Neuron (in vitro differentiated cells): ENCODE data around the gene ERC1.
"Not testable (repeated sequence)": the region's sequence is repeated elsewhere in the genome, so short reads cannot be mapped to it uniquely, and the experiment has no call there.

Experiments
- H2AFZ ChIP-seq: one replicate; pipeline ENCODE4 v1.6.1; 2013; ENCODE audit warnings: low read depth, mild to moderate bottlenecking, inconsistent platforms, low read length, moderate library complexity
- H3K27me3 ChIP-seq: one replicate; pipeline ENCODE4 v1.6.1; 2013; ENCODE audit warnings: low read length; ENCODE audit not compliant: insufficient read depth
- H3K36me3 ChIP-seq: one replicate; pipeline ENCODE4 v1.6.1; 2013; ENCODE audit warnings: low read length; ENCODE audit not compliant: insufficient read depth
- H3K4me1 ChIP-seq: one replicate; pipeline ENCODE4 v1.6.1; 2013; ENCODE audit warnings: low read length; ENCODE audit not compliant: insufficient read depth
- H3K4me3 ChIP-seq: 2 replicates; pipeline ENCODE4 v1.5.1; 2013; ENCODE audit warnings: mild to moderate bottlenecking, low read length, moderate library complexity
- H3K9me3 ChIP-seq: one replicate; pipeline ENCODE4 v1.6.1; 2013; ENCODE audit warnings: low read length

Gene ERC1

DNA sequence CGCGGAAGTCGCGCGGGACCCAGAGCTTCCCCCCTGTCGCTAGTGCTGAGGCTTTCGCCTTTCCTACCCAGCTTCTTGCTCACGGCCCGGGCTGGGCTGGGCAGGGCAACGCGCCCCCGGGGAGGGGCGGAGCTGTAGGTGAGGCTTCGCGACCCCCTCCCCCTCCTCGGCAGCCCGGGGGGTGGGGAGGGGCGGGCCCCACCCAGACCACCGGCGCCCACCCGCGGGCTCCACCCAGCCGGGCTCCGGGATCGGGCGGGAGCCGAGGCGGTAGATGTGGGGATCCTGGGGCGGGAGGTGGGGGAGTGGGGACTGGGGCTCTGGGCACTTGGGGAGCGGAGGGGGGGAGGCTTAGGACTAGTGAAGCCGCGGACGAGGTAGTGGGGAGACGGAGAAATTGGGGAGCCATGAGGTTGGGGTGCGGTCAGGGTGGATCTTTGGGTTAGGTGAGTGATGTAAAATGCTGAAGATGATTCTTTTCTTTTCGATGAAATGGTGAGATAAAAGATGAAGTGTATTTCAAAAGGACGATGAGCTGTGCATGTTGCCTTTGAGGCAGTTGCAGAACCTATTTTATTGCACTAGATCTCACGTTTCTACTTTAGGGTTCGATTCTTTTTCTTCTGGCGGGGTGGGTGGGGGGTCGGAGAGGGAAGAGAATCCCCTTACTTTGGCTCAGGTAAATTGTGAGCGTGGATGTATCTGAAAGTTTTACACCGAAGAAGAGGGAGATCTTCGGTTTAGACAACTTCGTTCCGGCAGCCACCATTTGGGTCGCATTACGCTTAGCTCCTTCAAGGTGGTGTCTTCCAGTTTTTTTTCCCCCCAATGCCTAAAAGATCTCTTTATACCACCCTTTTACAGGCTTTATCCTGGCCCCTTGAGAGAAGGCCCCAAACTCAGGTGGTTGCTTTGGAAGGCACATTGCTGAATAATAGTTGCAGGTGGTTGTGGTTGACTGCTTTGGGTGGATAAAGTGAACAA lies 619 bp downstream of the ERC1 start:
- Histone ChIP-seq H3K9me3 (no peaks in the 10 kb centered on the region), H3K4me1 (peaks cover 25% of the 10 kb centered on the region), H2AFZ (peak overlapping the region; percentile 75), H3K4me3 (peak overlapping the region; percentile 74), H3K36me3 (no peaks in the 10 kb centered on the region), H3K27me3 (no peaks in the 10 kb centered on the region)

DNA sequence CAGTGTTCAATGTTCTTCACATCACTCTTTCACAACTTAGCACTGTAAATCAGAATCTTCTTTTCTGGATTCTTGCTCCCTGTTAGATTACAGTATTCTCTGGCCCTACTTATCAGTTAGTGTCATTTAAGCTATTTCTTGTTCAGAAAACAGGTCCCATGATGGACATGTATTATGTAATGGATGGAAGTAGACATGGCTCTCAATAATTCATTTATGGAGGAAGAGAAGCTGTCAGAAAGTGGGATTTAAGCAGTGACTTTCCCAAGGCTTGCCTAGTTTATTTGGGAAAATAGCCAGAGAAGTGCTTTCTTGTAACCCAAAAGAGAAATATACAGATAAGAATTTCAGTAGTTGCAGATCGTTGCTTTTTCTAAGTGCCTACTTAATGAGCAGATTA lies 1.6 kb downstream of the ERC1 start:
- peak overlapping the region; percentile 74 for H3K4me3 ChIP-seq
- peaks cover 25% of the 10 kb centered on the region for H3K4me1 ChIP-seq
- H3K9me3 ChIP-seq = no peaks in the 10 kb centered on the region
- no peak overlapping the region for H2AFZ ChIP-seq
- no peaks in the 10 kb centered on the region for H3K36me3 ChIP-seq
- H3K27me3 ChIP-seq = no peaks in the 10 kb centered on the region

DNA sequence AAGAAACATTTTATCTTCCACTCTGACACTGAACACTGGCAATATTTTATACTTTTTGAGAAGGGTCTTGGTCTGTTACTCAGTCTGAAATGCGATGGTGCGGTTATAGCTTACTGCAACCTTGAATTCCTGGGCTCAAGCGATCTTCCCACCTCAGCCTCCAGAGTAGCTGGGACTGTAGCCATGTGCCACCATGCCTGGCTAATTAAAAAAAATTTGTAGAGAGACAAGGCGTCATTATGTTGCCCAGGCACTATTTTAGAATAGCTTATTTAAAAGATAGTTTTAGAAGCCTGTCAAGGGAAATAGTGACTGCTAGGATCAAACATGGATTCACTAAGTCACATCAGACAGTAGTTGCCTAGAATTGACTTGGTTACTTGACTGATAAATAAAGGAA lies 5.9 kb downstream of the ERC1 start:
- Histone ChIP-seq H3K9me3 (no peaks in the 10 kb centered on the region), H3K27me3 (no peaks in the 10 kb centered on the region), H2AFZ (no peak overlapping the region), H3K4me1 (peaks cover 10% of the 10 kb centered on the region), H3K4me3 (no peak overlapping the region), H3K36me3 (peaks cover 3% of the 10 kb centered on the region)

DNA sequence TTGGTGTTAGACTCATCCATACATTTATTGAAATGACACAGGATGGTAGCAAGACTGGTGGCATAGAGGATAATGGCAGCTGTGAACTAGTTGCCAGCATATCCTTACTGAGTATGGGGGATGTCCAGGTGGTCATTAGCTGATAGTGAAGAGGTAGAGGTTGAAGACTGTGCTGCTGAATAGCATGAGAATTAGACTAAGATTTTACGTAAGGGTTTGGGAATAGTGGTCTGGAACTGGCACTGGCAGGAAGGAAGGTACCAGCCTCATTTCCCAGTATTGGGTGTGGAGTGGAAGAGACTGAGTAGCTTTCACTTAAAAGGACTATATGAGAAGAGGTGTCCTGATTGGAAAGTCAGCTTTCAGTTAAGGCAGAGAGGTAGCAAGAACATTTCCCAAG lies 6.5 kb downstream of the ERC1 start:
- Histone ChIP-seq H3K9me3 (no peaks in the 10 kb centered on the region), H2AFZ (no peak overlapping the region), H3K4me1 (peaks cover 3% of the 10 kb centered on the region), H3K4me3 (no peak overlapping the region), H3K36me3 (peaks cover 3% of the 10 kb centered on the region), H3K27me3 (no peaks in the 10 kb centered on the region)

DNA sequence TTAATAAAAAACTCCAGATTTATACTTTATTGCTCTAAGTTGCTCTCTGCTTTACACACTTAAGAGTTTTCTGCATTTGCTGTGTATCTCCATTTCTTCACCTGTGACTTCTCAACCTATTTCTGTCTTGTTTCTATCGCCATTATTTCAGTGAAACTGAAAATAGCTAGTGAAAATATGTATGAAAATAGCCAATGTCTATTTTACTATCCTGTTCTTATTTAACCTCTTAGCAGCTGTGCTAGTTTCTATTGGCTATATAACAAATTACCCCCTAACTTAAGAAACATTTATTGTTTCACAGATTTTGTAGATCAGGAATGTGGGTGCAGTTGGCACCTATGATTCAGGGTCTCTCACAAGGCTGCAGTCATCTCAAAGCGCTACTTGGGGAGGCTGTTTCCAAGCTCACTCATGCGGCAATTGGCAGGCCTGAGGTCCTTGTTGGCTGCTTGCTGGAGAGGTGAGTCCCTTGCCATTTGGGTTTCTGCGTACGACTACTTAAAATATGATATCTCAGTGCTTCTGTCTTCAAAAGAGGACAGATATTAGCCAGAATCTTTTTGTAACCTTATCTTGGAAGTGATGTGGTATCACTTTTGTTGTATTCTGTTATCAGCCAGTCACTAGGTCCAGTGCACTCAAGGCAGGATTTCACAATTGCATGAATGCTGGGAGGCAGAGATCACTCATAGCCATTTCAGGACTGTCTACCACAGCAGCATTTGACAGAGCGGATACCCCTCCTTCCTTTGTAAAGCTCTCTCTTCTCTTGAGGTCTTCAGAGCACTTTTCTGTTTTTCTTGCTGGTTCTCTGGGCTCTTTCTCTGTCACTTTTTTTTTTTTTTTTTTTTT lies 7.2 kb downstream of the ERC1 start:
- Histone ChIP-seq H2AFZ (no peak overlapping the region), H3K9me3 (no peaks in the 10 kb centered on the region), H3K4me3 (no peak overlapping the region), H3K27me3 (no peaks in the 10 kb centered on the region), H3K36me3 (peaks cover 3% of the 10 kb centered on the region), H3K4me1 (peaks cover 5% of the 10 kb centered on the region)

DNA sequence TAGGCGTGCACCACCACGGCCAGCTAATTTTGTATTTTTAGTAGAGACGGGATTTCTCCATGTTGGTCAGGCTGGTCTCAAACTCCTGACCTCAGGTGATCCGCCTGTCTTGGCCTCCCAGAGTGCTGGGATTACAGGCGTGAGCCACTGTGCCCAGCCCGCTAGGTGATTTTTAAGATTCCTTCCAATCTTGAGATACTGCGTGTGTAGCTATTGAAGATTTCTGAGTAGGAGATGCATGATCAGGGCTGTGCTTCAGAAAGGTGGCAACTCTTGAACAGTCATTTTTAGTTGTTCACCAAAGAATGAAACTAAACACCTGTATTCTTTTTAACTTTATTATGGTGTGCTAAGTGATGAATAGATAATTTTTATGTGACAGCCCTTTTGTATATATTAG lies 8.7 kb downstream of the ERC1 start:
- not testable (repeated sequence) for H3K9me3 ChIP-seq, H2AFZ ChIP-seq, H3K27me3 ChIP-seq, H3K4me3 ChIP-seq, H3K36me3 ChIP-seq
- H3K4me1 ChIP-seq = peaks cover 14% of the 10 kb centered on the region

DNA sequence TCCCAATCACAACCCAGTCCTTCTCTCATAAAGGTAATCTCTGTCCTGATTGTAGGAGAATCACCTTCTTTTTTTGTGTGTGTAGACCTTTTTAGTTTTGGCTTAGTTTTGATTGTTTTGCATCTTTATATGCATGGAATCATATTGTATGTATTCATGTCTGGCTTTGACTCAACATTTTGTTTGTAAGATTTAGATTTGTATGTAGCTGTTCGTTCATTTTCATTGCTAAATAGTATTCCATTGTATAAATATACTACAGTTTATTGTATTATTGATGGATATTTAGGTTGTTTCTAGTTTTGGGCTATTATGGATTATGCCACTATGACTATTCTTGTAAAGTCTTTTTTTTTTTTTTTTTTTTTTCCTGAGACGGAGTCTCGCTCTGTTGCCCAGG lies 10.5 kb downstream of the ERC1 start:
- peaks cover 14% of the 10 kb centered on the region for H3K4me1 ChIP-seq
- H3K36me3 ChIP-seq = peaks cover 3% of the 10 kb centered on the region
- no peaks in the 10 kb centered on the region for H3K27me3 ChIP-seq
- no peak overlapping the region for H2AFZ ChIP-seq
- no peak overlapping the region for H3K4me3 ChIP-seq
- no peaks in the 10 kb centered on the region for H3K9me3 ChIP-seq

DNA sequence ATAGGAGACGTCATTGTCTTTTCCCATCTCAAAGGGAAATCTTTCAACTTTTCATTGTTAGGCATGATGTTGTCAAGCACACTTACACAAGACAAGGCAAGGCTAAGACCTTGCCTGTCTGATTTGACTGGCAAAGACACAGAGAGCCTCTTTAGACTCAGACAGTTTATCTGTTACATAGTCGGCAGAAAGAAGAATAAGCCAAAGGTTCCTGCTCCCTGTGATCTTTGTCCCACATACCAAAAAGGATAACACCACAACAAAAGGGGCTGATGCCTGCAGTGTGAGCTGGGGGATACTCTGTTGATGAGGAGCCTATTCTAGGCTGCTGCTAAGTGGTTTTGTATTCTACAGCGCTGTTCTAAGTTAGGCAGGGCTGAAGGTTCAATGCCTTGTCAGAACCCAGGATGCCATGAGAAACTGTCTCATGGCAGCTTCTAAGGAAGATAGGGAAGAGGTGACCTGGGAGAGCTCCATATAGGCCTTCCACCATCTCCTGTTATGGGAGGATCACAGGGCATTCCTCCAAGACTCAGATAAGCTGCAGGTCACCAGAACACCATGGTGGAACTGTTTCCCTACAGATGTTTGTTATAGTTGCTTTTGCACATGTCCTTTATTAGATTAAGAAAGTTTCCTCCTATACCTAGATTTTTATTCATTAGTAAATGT lies 12.7 kb downstream of the ERC1 start:
- H3K36me3 ChIP-seq = peaks cover 3% of the 10 kb centered on the region
- H3K4me3 ChIP-seq = no peak overlapping the region
- peaks cover 12% of the 10 kb centered on the region for H3K4me1 ChIP-seq
- H3K27me3 ChIP-seq = no peaks in the 10 kb centered on the region
- H2AFZ ChIP-seq = no peak overlapping the region
- no peaks in the 10 kb centered on the region for H3K9me3 ChIP-seq

DNA sequence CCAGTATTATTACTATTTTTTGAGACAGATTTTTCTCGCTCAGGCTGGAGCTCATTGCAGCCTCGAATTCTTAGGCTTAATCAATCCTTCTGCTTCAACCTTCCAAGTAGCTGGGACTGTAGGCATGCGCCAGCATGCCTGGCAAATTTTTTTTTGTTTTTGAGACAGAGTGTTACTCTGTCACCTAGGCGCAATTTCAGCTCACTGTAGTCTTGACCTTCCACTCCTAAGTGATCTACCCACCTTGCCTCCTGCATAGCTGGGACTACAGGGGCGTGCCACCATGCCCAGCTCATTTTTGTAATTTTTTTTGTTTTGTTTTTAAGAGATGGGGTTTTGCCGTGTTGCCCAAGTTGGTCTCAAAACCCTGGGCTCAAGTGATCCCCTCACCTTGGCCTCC lies 15.2 kb downstream of the ERC1 start:
- peaks cover 1% of the 10 kb centered on the region for H3K36me3 ChIP-seq
- no peak overlapping the region for H2AFZ ChIP-seq
- peaks cover 12% of the 10 kb centered on the region for H3K4me1 ChIP-seq
- H3K27me3 ChIP-seq = no peaks in the 10 kb centered on the region
- no peak overlapping the region for H3K4me3 ChIP-seq
- H3K9me3 ChIP-seq = no peaks in the 10 kb centered on the region

DNA sequence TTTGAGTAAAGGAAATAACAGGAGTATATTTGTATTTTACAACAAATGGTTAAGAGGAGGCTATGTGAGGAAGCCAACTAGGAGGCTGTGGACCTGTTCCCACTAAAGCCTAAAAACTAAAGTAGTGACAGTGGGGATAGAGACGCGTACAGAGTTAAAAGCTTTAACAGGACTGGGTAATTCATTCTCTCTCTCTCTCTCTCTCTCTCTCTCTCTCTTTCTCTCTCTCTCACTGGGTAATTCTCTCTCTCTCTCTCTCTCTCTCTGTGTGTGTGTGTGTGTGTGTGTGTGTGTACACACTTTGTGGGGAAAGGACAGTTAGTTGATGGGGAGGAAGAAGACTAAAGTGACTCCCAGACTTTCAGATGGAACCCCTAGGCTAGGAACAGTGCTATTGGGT lies 16.3 kb downstream of the ERC1 start:
- no peaks in the 10 kb centered on the region for H3K9me3 ChIP-seq
- no peaks in the 10 kb centered on the region for H3K36me3 ChIP-seq
- H3K4me1 ChIP-seq = peaks cover 12% of the 10 kb centered on the region
- H3K27me3 ChIP-seq = no peaks in the 10 kb centered on the region
- no peak overlapping the region for H3K4me3 ChIP-seq
- no peak overlapping the region for H2AFZ ChIP-seq

DNA sequence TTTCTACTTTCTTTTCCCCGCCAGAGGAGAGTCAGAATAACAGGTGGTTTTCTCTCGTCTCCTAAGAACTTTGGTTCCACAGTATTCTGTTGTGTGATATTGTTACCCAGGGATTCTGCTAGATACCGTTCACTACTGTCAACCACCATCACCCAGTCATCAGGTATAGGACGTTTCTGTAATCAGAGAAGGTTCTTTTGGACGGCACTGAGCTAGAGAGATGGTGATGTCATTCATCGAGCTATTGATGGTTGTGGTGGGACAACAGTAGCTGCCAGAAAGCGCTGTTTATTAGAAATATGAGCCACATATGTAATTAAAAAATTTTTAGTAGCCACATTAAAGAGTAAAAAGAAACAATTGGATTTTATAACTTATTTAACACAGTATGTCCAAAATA lies 17.0 kb downstream of the ERC1 start:
- no peaks in the 10 kb centered on the region for H3K9me3 ChIP-seq
- peaks cover 12% of the 10 kb centered on the region for H3K4me1 ChIP-seq
- no peaks in the 10 kb centered on the region for H3K27me3 ChIP-seq
- no peak overlapping the region for H3K4me3 ChIP-seq
- H2AFZ ChIP-seq = no peak overlapping the region
- H3K36me3 ChIP-seq = no peaks in the 10 kb centered on the region

DNA sequence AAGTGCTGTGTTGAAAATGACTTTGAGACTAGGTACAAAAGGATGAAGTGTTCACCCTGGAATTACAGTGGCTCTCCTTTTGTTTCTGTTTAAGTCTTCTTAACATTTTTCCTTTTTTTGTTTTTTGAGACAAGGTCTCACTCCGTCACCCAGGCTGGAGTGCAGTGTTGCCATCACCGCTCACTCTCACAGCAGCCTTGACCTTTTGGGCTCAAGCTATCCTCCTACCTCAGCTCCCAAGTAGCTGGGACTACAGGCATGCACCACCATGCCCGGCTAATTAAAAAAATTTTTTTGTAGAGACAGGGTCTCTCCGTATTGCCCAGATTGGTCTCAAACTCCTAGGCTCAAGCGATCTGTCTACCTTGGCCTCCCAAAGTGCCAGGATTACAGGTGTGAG lies 20.1 kb downstream of the ERC1 start:
- H3K4me3 ChIP-seq = no peak overlapping the region
- no peaks in the 10 kb centered on the region for H3K9me3 ChIP-seq
- no peaks in the 10 kb centered on the region for H3K27me3 ChIP-seq
- H3K36me3 ChIP-seq = no peaks in the 10 kb centered on the region
- H2AFZ ChIP-seq = no peak overlapping the region
- H3K4me1 ChIP-seq = no peaks in the 10 kb centered on the region
